ENCODE measurements around the gene COMMD1. TPM values are rescaled to one million over a fixed set of nuclear protein-coding genes. Genes with fewer than 3 reads are reported as not detected.

Gene COMMD1
- 10 to 100 TPM; 44.0 to 50.2 TPM for total RNA-seq

DNA sequence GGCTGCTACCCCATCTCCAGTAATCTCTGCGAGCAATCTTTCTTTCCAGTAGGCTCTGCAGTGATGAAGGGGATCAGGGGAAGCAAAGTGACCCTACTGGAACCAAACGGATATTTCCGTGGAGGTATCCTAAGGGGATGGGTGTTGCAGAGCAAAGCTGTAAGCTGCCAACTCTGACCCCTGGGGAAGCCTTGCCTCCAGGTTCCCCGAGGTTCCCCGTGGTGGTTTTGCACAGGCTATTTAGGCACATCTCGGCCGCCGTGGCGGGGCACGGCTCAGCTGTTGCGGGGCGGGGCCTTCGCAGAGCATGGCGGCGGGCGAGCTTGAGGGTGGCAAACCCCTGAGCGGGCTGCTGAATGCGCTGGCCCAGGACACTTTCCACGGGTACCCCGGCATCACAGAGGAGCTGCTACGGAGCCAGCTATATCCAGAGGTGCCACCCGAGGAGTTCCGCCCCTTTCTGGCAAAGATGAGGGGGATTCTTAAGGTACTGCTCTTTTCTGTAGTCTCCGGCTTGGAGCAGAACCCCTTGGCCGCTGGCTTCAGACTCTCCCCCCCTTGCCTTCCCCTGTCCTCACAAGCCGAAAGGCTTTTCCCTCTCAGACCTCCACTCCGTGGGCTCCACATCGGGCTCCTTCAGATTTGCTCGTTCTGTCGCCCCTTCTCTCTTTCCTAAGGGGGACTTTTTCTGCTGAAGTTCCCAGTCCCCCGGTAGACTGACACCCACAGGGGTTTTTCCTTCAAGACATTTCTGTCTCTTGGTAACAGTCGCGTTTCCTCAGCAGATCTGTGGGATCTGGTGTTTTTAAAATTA is at the start of gene COMMD1:
Gene COMMD1, plus strand, starts transcription at position 303 of the 814 bp plus-strand sequence. Its CDS starts 5 bp downstream, at position 308.

DNA sequence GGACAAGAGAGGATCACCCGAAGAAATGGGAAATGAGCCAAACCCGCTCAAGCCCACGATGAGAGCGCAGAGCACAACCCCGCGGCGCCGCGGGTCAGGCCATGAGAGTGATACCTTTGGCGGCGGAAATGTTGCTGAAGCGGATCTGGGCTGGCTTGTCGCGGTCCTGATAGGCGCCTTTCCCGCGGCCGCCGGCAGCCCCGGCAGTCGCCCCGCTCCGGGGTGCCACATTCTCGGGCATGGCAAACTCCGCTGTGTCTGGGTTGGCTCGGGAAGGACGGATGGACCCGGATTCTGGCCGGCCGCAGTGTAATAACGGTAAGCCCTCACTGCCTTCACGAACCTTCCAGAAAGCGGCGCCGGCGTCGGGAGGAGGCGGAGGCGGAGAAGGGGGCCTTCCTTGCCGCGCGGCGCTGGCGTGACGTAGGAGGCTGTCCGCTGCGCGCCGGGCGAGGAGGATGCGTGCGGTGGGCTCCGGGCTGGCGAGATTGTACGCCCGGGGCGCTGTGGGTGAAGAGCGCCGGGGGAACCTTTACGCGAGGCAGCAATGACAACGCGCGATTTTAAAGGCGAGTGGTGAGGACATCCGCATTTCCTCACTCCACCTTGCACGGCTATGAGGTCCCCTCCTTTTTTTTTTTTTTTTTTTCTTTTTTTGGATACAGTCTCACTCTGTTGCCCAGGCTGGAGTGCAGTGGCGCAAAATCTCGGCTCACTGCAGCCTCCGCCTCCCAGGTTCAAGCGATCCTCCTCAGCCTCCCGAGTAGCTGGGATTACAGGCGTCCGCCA is 17.0 kb upstream of the COMMD1 start, which contains the start of gene CCT4:
Gene CCT4, minus strand, starts transcription at position 390 of the 789 bp plus-strand sequence. Its CDS starts 149 bp downstream, at position 241.

Small RNA genes lying within 50 kb of the gene (small RNA-seq; reads per million reads assigned to genes)
- gene RF00019 = 0 reads per million in 2 donors

Other genes starting within 250 kb of the COMMD1 start
- 1 to 10 TPM; 4.3 to 7.9 TPM for gene FAM161A, start 51.6 kb upstream of the COMMD1 start, total RNA-seq
- 100 to 1,000 TPM; 112 to 192 TPM for gene CCT4, start 17.0 kb upstream of the COMMD1 start, total RNA-seq

All from melanocyte of skin (primary cell).